ENCODE results near the gene STIP1. TPM values are rescaled to one million over a fixed set of nuclear protein-coding genes. Genes with fewer than 3 reads are reported as not detected.
A peak's percentile ranks its signal among the peaks of the same experiment; 100 is the strongest.

STIP1 gene
- total and polyA plus RNA-seq, 9 of the 15 experiments (the other 6 are each of a cell fraction or from before 2014, with no cell fraction given): 58.1 to 465 (median 346) TPM

GRCh38 chr11:64181506-64182411, 4.2 kb upstream of the STIP1 start (continued):
- TF ChIP-seq ZNF311 (CRISPR knock-in tag; IDR thresholded peaks at IDR 0.05): no peak
- no peak for TF ChIP-seq BMI1 (IDR thresholded peaks at IDR 0.05; ENCODE audit: low read length)
- no peak for TF ChIP-seq ZNF41 (CRISPR knock-in tag; conservative IDR thresholded peaks at IDR 0.05)
- no peak for TF ChIP-seq POLR3G (IDR thresholded peaks at IDR 0.05; ENCODE audit: extremely low read depth, insufficient read length, insufficient replicate concordance)
- no peak for TF ChIP-seq E2F5 (CRISPR knock-in tag; IDR thresholded peaks at IDR 0.05)
- no peak for TF ChIP-seq ILK (tag; IDR thresholded peaks at IDR 0.05; ENCODE audit: borderline replicate concordance, low read depth)
- no peak for TF ChIP-seq FIP1L1 (IDR thresholded peaks at IDR 0.05; ENCODE audit: low read depth, low read length, poor library complexity, severe bottlenecking)
- TF ChIP-seq USF2 (CRISPR knock-in tag; IDR thresholded peaks at IDR 0.05): peak; percentile 98
- 0 out of 2 replicates have a peak, but pooled peaks have one; percentile 16 for TF ChIP-seq NFIC (IDR thresholded peaks at IDR 0.05)
- TF ChIP-seq MCM2 (IDR thresholded peaks at IDR 0.05; ENCODE audit: low read depth): no peak
- TF ChIP-seq NEUROD1 (IDR thresholded peaks at IDR 0.05; ENCODE audit: borderline replicate concordance, low read depth, low read length, partially characterized antibody): peak; percentile 51
- no peak for TF ChIP-seq TAL1 (IDR thresholded peaks at IDR 0.05)
- peak; percentile 95 for TF ChIP-seq ATF3 (IDR thresholded peaks at IDR 0.05)
- TF ChIP-seq ATF3 (CRISPR knock-in tag; conservative IDR thresholded peaks at IDR 0.05): peak; percentile 89
- TF ChIP-seq MCM3 (IDR thresholded peaks at IDR 0.05): no peak
- no peak for TF ChIP-seq ATF4 (CRISPR knock-in tag; IDR thresholded peaks at IDR 0.05)
- 0 out of 2 replicates have a peak, but pooled peaks have one; percentile 68 for TF ChIP-seq RHOXF2B (CRISPR knock-in tag; conservative IDR thresholded peaks at IDR 0.05)
- no peak for TF ChIP-seq ZNF717 (CRISPR knock-in tag; IDR thresholded peaks at IDR 0.05)
- no peak for TF ChIP-seq ZFPM2 (CRISPR knock-in tag; IDR thresholded peaks at IDR 0.05)
- no peak for TF ChIP-seq PRPF4 (IDR thresholded peaks at IDR 0.05; ENCODE audit: insufficient read depth, low read depth, low read length, poor library complexity, severe bottlenecking)
- peak; percentile 82; the same call in 1 of the 2 replicates for TF ChIP-seq ZNF592 (IDR thresholded peaks at IDR 0.05)
